H1 (cell line): Measurements from ENCODE around the gene FHOD1. TPM values are rescaled to one million over a fixed set of nuclear protein-coding genes. Genes with fewer than 3 reads are reported as not detected.

Experiments
- CTCF ChIA-PET: fragments of 300-600 bp; sonication (Branson Sonifier 250); formaldehyde crosslinking; loops from one replicate; lab custom pipeline; 2021; ENCODE audit not compliant: partially characterized antibody; lab: Charles Lee
- POLR2A ChIA-PET: fragments of 300-600 bp; sonication (Branson Sonifier 250); formaldehyde crosslinking; loops from one replicate; lab custom pipeline; 2021; ENCODE audit warnings: inconsistent platforms; ENCODE audit not compliant: partially characterized antibody; lab: Charles Lee
- DNase-seq, 2 experiments: peaks; one replicate each; pipeline versions ENCODE4 v3.0.0 to v3.0.0-alpha.2; 2010 to 2022; ENCODE audit warnings: low spot score in 2 of 2, low read depth in 1 of 2, mixed read lengths in 1 of 2
- FAIRE-seq: peaks from 2 replicates; lab custom pipeline; 2011; peaks lifted over from hg19 to GRCh38; lab: Jason Lieb, UNC
- H2AFZ ChIP-seq: 2 replicates; pipeline ENCODE4 v1.8.1; 2012; ENCODE audit warnings: low read length, inconsistent platforms
- H2AK5ac ChIP-seq: 2 replicates; pipeline ENCODE4 v1.6.1; 2013; ENCODE audit warnings: low read depth, low read length
- H2BK120ac ChIP-seq: replicated peaks from 2 replicates; pipeline ENCODE3; 2013; ENCODE audit warnings: low read depth, low read length, inconsistent platforms
- H2BK12ac ChIP-seq: 2 replicates; pipeline ENCODE4 v1.6.1; 2013; ENCODE audit warnings: low read depth, low read length
- H2BK15ac ChIP-seq: 2 replicates; pipeline ENCODE4 v1.6.1; 2013; ENCODE audit warnings: low read length
- H2BK20ac ChIP-seq: 2 replicates; pipeline ENCODE4 v1.6.1; 2013; ENCODE audit warnings: low read length
- H2BK5ac ChIP-seq: 2 replicates; pipeline ENCODE4 v1.6.1; 2013; ENCODE audit warnings: low read depth, low read length
- H3K14ac ChIP-seq: 2 replicates; pipeline ENCODE4 v1.6.1; 2013; ENCODE audit warnings: inconsistent platforms; ENCODE audit not compliant: insufficient read length
- H3K18ac ChIP-seq: 2 replicates; pipeline ENCODE4 v1.6.1; 2013; ENCODE audit warnings: low read length; ENCODE audit errors: extremely low read depth
- H3K23ac ChIP-seq: 2 replicates; pipeline ENCODE4 v1.6.1; 2013; ENCODE audit warnings: inconsistent platforms; ENCODE audit not compliant: insufficient read length
- H3K23me2 ChIP-seq: 2 replicates; pipeline ENCODE4 v1.6.1; 2013; ENCODE audit warnings: low read depth, low read length
- H3K27ac ChIP-seq: 2 replicates; pipeline ENCODE4 v1.6.1; 2011; ENCODE audit warnings: low read depth, low read length, inconsistent platforms
- H3K27me3 ChIP-seq, 4 experiments: replicated peaks in 1 of 4; 1 replicate in 1 of 4; 2 replicates in 3 of 4; pipeline versions ENCODE4 v1.6.1 to v1.8.1; 2011 to 2013; ENCODE audit warnings: low read length in 3 of 4, mild to moderate bottlenecking in 3 of 4, inconsistent platforms in 2 of 4, mixed read lengths in 2 of 4, moderate library complexity in 1 of 4; ENCODE audit not compliant: control insufficient read depth in 3 of 4, insufficient read depth in 3 of 4; ENCODE audit errors: extremely low read depth in 1 of 4
- H3K36me3 ChIP-seq, 4 experiments: 2 replicates each; pipeline versions ENCODE4 v1.6.1 to v1.8.1; 2011 to 2013; ENCODE audit warnings: mild to moderate bottlenecking in 4 of 4, low read length in 3 of 4, moderate library complexity in 2 of 4, control low read depth in 1 of 4, inconsistent platforms in 1 of 4; ENCODE audit not compliant: insufficient read depth in 4 of 4, control insufficient read depth in 2 of 4
- H3K4ac ChIP-seq: replicated peaks from 2 replicates; pipeline ENCODE3; 2013; ENCODE audit warnings: low read length, low read depth, mixed read lengths, inconsistent platforms; ENCODE audit not compliant: insufficient read length
- H3K4me1 ChIP-seq, 4 experiments: replicated peaks in 1 of 4; 1 replicate in 1 of 4; 2 replicates in 3 of 4; pipeline versions ENCODE4 v1.6.1 to v1.8.1; 2011 to 2013; ENCODE audit warnings: low read length in 3 of 4, inconsistent platforms in 2 of 4, mixed read lengths in 1 of 4; ENCODE audit not compliant: insufficient read depth in 4 of 4, control insufficient read depth in 3 of 4
- H3K4me2 ChIP-seq, 2 experiments: 2 replicates each; pipeline versions ENCODE4 v1.6.1 to v1.8.1; 2011 to 2013; ENCODE audit warnings: low read depth in 2 of 2, low read length in 2 of 2, control low read depth in 1 of 2, inconsistent platforms in 1 of 2, mild to moderate bottlenecking in 1 of 2; ENCODE audit not compliant: insufficient read depth in 1 of 2
- H3K4me3 ChIP-seq, 4 experiments: fragments of 200-600, 300-600 bp in 1 of 4; sonication (generic), shearing (Covaris generic), sonication (Bioruptor Twin) in 1 of 4; 2 replicates each; pipeline versions ENCODE4 v1.5.1 to v1.8.1; 2011 to 2016; ENCODE audit warnings: low read length in 4 of 4, low read depth in 3 of 4, control low read depth in 2 of 4, inconsistent platforms in 2 of 4, mild to moderate bottlenecking in 2 of 4, mixed read lengths in 1 of 4, moderate library complexity in 1 of 4; ENCODE audit not compliant: insufficient read depth in 2 of 4; ENCODE audit errors: extremely low read depth in 1 of 4
- H3K56ac ChIP-seq: replicated peaks from 2 replicates; pipeline ENCODE3; 2013; ENCODE audit warnings: low read depth, mild to moderate bottlenecking, mixed read lengths, low read length, inconsistent platforms; ENCODE audit not compliant: insufficient read length
- H3K79me1 ChIP-seq: 2 replicates; pipeline ENCODE4 v1.6.1; 2013; ENCODE audit warnings: low read depth, low read length, control low read depth
- H3K79me2 ChIP-seq, 2 experiments: 2 replicates each; pipeline versions ENCODE4 v1.6.1 to v1.8.1; 2012 to 2013; ENCODE audit warnings: low read length in 2 of 2, mild to moderate bottlenecking in 2 of 2, inconsistent platforms in 1 of 2; ENCODE audit not compliant: insufficient read depth in 2 of 2, control insufficient read depth in 1 of 2
- H3K9ac ChIP-seq, 4 experiments: replicated peaks in 1 of 4; 1 replicate in 1 of 4; 2 replicates in 3 of 4; pipeline versions ENCODE4 v1.6.1 to v1.8.1; 2011 to 2013; ENCODE audit warnings: low read depth in 3 of 4, low read length in 3 of 4, control low read depth in 2 of 4, mild to moderate bottlenecking in 2 of 4, moderate library complexity in 2 of 4, inconsistent platforms in 1 of 4; ENCODE audit errors: extremely low read depth in 1 of 4
- H3K9me3 ChIP-seq, 2 experiments: 2 replicates each; pipeline versions ENCODE4 v1.6.1 to v1.8.1; 2012 to 2013; ENCODE audit warnings: mild to moderate bottlenecking in 2 of 2, moderate library complexity in 2 of 2, control low read depth in 1 of 2, inconsistent platforms in 1 of 2, low read depth in 1 of 2, low read length in 1 of 2, mixed read lengths in 1 of 2; ENCODE audit not compliant: insufficient read depth in 2 of 2
- H4K20me1 ChIP-seq, 2 experiments: replicated peaks in 1 of 2; 2 replicates each; pipeline versions ENCODE3 to v1.8.1; 2011 to 2013; ENCODE audit warnings: inconsistent platforms in 2 of 2, low read length in 2 of 2, mild to moderate bottlenecking in 1 of 2; ENCODE audit not compliant: insufficient read depth in 2 of 2, control insufficient read depth in 1 of 2
- H4K5ac ChIP-seq: 2 replicates; pipeline ENCODE4 v1.6.1; 2013; ENCODE audit warnings: low read length, low read depth, mixed read lengths, inconsistent platforms; ENCODE audit not compliant: insufficient read length
- H4K8ac ChIP-seq: 2 replicates; pipeline ENCODE4 v1.8.0; 2013; ENCODE audit warnings: mild to moderate bottlenecking, moderate library complexity, low read length, inconsistent platforms; ENCODE audit not compliant: insufficient read depth; ENCODE audit errors: extremely low read depth
- H4K91ac ChIP-seq: replicated peaks from 2 replicates; pipeline ENCODE3; 2013; ENCODE audit warnings: low read length, mixed read lengths, inconsistent platforms; ENCODE audit not compliant: insufficient read length
- ASH2L ChIP-seq: fragments of 200-600, 300-600 bp; sonication (generic); IDR thresholded peaks from one replicate; pipeline ENCODE4 v1.7.1; 2017; ENCODE audit warnings: low read length
- EP300 ChIP-seq, 2 experiments: IDR thresholded peaks; 1 replicate in 1 of 2; 2 replicates in 1 of 2; pipeline ENCODE4 v1.6.1; 2011 to 2012; ENCODE audit warnings: low read depth in 2 of 2, low read length in 2 of 2, mild to moderate bottlenecking in 2 of 2, borderline replicate concordance in 1 of 2, inconsistent platforms in 1 of 2, moderate library complexity in 1 of 2
- FOSL1 ChIP-seq: IDR thresholded peaks from 2 replicates; pipeline ENCODE4 v1.6.1; 2011; ENCODE audit warnings: mild to moderate bottlenecking, low read depth, low read length, moderate library complexity; ENCODE audit not compliant: insufficient read depth
- WGBS, 2 experiments: shearing (Covaris generic) in 1 of 2; methylation state at CpG; one replicate each; pipeline versions ENCODE4 v1.1.6 to v1.1.7; 2013 to 2015; ENCODE audit warnings: low lambda C conversion rate in 2 of 2, mixed read lengths in 2 of 2, inconsistent platforms in 1 of 2, low coverage in 1 of 2, missing lambda C conversion rate in 1 of 2; ENCODE audit not compliant: insufficient replicate concordance in 2 of 2, insufficient coverage in 1 of 2, insufficient read length in 1 of 2; ENCODE audit errors: extremely low coverage in 1 of 2, missing lambda C conversion rate in 1 of 2; 5-methylcytosine and 5-hydroxymethylcytosine counted together
- polyA plus RNA-seq, 7 experiments: library from polyadenylated mRNA; depleted of rRNA in 3 of 7; stranded (reverse) in 5 of 7; unstranded in 2 of 7; fragments of >200 nt in 5 of 7; fragments of 200-250 nt in 2 of 7; gene quantifications; 1 replicate in 5 of 7; 2 replicates in 1 of 7; 4 replicates in 1 of 7; pipeline versions ENCODE4 v1.2.1 to v1.2.3, GENCODE V29; 2011 to 2013; ENCODE audit warnings: missing spikeins in 2 of 7, mixed read lengths in 2 of 7
- total RNA-seq: library from RNA; stranded (reverse); fragmentation: NEBNext Ultra II Directional; extraction: Animal tissue kit (Norgen Biotek cat#: 25700); gene quantifications from 2 replicates; pipeline ENCODE4 v1.2.1, GENCODE V29; 2021

Gene FHOD1
- total and polyA plus RNA-seq, 2 of the 8 experiments (the other 6 are each of a cell fraction or from before 2014, with no cell fraction given), result 31.3 to 60.7 TPM

DNA sequence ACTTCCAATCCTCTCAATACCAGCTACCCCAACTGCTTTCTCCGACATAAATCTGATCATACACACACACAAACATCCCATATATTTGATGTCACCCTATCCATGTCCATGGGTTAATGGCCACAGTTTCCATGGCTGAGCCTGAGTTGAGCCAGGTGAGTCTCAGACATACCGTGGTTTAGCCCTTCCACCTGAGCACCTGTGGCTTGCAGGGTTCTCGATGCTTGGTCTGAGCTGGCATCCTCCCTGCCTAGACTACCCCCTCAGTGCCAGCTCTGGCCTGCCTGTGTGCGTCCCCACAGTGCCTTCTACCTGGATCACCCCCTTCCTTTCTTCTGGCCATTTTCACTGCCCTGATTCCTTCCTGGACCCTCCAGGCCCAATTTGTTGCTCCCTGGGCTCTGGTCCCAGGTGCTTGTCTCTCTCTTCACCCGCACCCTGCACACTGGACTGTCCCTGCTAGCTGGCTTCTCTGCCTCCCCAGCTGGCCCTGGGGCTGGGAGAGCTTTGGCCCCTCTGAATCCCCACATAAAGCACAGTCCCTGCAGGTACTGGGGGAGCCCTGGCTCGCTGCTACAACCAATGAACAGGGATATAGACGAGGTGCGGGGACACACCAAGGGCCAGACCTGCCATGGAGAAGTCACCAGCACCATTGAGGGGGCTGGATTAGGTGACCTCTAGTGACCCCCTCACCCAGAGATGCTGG lies 41.0 kb downstream of the FHOD1 start:
- Histone ChIP-seq H3K14ac (no peak overlapping the region), H4K91ac (no peak overlapping the region), H3K36me3 (peaks cover 0 to 3% (median 0%) of the 10 kb centered on the region in 4 experiments; a peak in 3 of 8 replicates), H2BK20ac (no peak overlapping the region), H2BK12ac (no peak overlapping the region), H2BK5ac (no peak overlapping the region), H3K56ac (no peak overlapping the region), H3K9ac (no peak overlapping the region), H3K4me2 (no peak overlapping the region), H3K9me3 (no peaks in the 10 kb centered on the region), H3K27ac (no peak overlapping the region), H3K23me2 (no peaks in the 10 kb centered on the region), H3K4me3 (no peak overlapping the region), H3K79me2 (no peaks in the 10 kb centered on the region), H4K5ac (no peak overlapping the region), H3K4ac (no peak overlapping the region), H2AK5ac (no peak overlapping the region), H3K79me1 (no peaks in the 10 kb centered on the region), H4K20me1 (peaks cover 0 to 2% of the 10 kb centered on the region in 2 experiments), H2AFZ (no peak overlapping the region), H2BK120ac (no peak overlapping the region), H3K23ac (no peak overlapping the region), H2BK15ac (no peak overlapping the region), H3K18ac (no peak overlapping the region), H3K4me1 (peaks cover 0 to 10% (median 1%) of the 10 kb centered on the region in 4 experiments; a peak in 2 of 7 replicates), H4K8ac (no peak overlapping the region), H3K27me3 (peaks cover 0 to 2% (median 0%) of the 10 kb centered on the region in 4 experiments; a peak in 1 of 7 replicates)
- FAIRE-seq, result no peak
- WGBS, 2 experiments, result 89% methylated on average over 8 of the region's 8 CpGs; no CpG with 5 or more reads in 1 of the 2 experiments
- ChIA-PET CTCF (no interaction called here), POLR2A (interaction anchor here (0.6 to 5.4 kb wide), 5 partner anchors 8 to 31 kb away, joined by 3 to 19 read pairs (median 3); partner anchors contain the start of gene TMEM208)
- TF ChIP-seq ASH2L (no peak), FOSL1 (no peak), EP300 (IDR thresholded peaks at IDR 0.05; ENCODE audit: borderline replicate concordance in 1 of 2, low read depth in 2 of 2, low read length in 2 of 2) (no peak)
- no peak for DNase-seq
